Measurements from ENCODE around the gene KCNQ1. TPM values are rescaled to one million over a fixed set of nuclear protein-coding genes. Genes with fewer than 3 reads are reported as not detected.
A peak's percentile ranks its signal among the peaks of the same experiment; 100 is the strongest.

The KCNQ1 gene
- total and polyA plus RNA-seq, 2 donors (not counting 3 experiments of a cell fraction or from before 2014, with no cell fraction given) = 0.07 to 0.09 TPM

DNA sequence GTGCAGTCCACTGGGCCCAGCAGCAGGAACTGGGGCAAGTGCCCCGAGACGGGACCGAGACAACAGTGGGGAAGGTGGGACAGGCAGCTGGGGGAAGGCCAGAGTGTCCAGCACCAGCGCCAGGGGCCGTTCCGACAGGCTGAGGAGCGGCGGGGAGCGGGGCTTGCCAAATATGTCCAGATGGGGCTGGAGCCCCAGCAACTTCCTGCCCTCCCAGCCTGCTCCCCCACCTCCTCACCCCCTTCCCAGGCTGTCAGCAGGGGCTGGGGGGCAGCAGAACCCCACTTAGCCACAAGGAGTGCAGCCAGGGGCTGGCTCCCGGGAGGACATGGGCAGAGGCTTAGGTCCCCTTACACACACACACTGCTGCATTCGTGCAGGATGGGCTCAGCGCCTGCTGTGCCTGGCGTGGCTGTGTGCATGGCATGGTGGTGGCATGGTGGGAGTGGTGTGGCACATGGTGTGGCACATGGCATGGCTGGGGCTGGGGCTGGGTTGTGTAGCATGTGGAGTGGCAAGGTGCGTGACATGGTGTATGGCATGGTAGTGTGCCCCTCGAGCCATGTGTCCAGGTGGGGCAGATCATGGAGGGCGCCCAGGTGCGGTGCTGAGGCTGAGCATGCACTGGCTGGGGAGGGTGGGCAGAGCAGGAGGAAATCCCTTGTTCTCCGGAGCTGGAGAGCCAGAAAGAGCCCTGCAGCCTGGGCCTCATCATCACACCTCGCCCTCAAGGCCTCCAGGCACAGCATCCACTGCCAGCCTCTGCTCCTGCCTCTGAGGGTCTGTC lies 389.1 kb downstream of the KCNQ1 start:
- Histone ChIP-seq H4K20me1 (replicated peaks; ENCODE audit: control insufficient read depth, extremely low read depth, insufficient read depth, low read length) (no peaks in the 10 kb centered on the region), H3K9ac (replicated peaks; ENCODE audit: extremely low read depth, insufficient read depth, low read length) (no peak overlapping the region), H3K9me3 (replicated peaks; ENCODE audit: control insufficient read depth, insufficient read depth, low read length) (no peaks in the 10 kb centered on the region), H3K4me3 (replicated peaks in 1 of 3; ENCODE audit: insufficient read depth in 1 of 3, low read depth in 1 of 3, low read length in 3 of 3) (no peak overlapping the region), H3K27me3 (ENCODE audit: control insufficient read depth in 2 of 2, insufficient read depth in 2 of 2, low read length in 2 of 2) (peaks cover 0 to under 1% of the 10 kb centered on the region in 2 experiments), H2AFZ (ENCODE audit: low read depth, low read length) (no peak overlapping the region), H3K4me2 (ENCODE audit: insufficient read depth, low read length) (no peak overlapping the region), H3K79me2 (ENCODE audit: control insufficient read depth, insufficient read depth, low read length) (no peaks in the 10 kb centered on the region), H3K4me1 (ENCODE audit: control insufficient read depth, extremely low read depth, insufficient read depth, low read length) (no peaks in the 10 kb centered on the region), H3K27ac (ENCODE audit: insufficient read depth, low read depth, low read length) (no peak overlapping the region), H3K9me1 (replicated peaks; ENCODE audit: control insufficient read depth, extremely low read depth, insufficient read depth, low read length) (no peaks in the 10 kb centered on the region), H3K36me3 (ENCODE audit: control insufficient read depth in 2 of 2, extremely low read depth in 1 of 2, insufficient read depth in 2 of 2, low read length in 2 of 2) (no peaks in the 10 kb centered on the region)
- intact Hi-C loops (cut with micrococcal nuclease) = no loop called here
- TF ChIP-seq JUN (IDR thresholded peaks at IDR 0.05; ENCODE audit: borderline replicate concordance, insufficient read depth, insufficient read length, low read depth) = no peak
- TF ChIP-seq, protein P1, sequence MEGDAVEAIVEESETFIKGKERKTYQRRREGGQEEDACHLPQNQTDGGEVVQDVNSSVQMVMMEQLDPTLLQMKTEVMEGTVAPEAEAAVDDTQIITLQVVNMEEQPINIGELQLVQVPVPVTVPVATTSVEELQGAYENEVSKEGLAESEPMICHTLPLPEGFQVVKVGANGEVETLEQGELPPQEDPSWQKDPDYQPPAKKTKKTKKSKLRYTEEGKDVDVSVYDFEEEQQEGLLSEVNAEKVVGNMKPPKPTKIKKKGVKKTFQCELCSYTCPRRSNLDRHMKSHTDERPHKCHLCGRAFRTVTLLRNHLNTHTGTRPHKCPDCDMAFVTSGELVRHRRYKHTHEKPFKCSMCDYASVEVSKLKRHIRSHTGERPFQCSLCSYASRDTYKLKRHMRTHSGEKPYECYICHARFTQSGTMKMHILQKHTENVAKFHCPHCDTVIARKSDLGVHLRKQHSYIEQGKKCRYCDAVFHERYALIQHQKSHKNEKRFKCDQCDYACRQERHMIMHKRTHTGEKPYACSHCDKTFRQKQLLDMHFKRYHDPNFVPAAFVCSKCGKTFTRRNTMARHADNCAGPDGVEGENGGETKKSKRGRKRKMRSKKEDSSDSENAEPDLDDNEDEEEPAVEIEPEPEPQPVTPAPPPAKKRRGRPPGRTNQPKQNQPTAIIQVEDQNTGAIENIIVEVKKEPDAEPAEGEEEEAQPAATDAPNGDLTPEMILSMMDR (IDR thresholded peaks at IDR 0.05; ENCODE audit: extremely low read depth in 1 of 2, insufficient read depth in 1 of 2, low read depth in 1 of 2, low read length in 2 of 2) = no peak
- no peak for TF ChIP-seq MYC (IDR thresholded peaks at IDR 0.05; ENCODE audit: low read depth, low read length)
- TF ChIP-seq, protein P2, sequence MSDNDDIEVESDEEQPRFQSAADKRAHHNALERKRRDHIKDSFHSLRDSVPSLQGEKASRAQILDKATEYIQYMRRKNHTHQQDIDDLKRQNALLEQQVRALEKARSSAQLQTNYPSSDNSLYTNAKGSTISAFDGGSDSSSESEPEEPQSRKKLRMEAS (IDR thresholded peaks at IDR 0.05; ENCODE audit: insufficient read depth, insufficient read length) = peak; percentile 37
- no peak for TF ChIP-seq POLR2A (IDR thresholded peaks at IDR 0.05; ENCODE audit: low read depth, low read length)
- no peak for TF ChIP-seq GATA2 (IDR thresholded peaks at IDR 0.05; ENCODE audit: insufficient read depth, insufficient read length, low read depth, low read length)
- TF ChIP-seq POLR2AphosphoS5 (IDR thresholded peaks at IDR 0.05; ENCODE audit: insufficient read depth, low read depth, low read length) = no peak
- no peak for TF ChIP-seq FOS (IDR thresholded peaks at IDR 0.05; ENCODE audit: borderline replicate concordance, insufficient read depth, low read length)
- no peak for TF ChIP-seq EZH2 (IDR thresholded peaks at IDR 0.05; ENCODE audit: borderline replicate concordance, low read depth, low read length, severe bottlenecking)
- POLR2A ChIA-PET = no interaction called here
- no peak for FAIRE-seq
- no peak for DNase-seq (ENCODE audit: low read depth, low spot score)
- CTCF ChIA-PET = no interaction called here
- no TSS peak for BruUV-seq (replicated peaks)
- dilution Hi-C loops (cut with MboI; ENCODE audit: extremely low pct_ligation_motif_present, low sequenced_read_pairs) = no loop called here
